HG02885 (cell line): Measurements from ENCODE around the gene PCDHGA6.
"Not testable (repeated sequence)": the region's sequence is repeated elsewhere in the genome, so short reads cannot be mapped to it uniquely, and the experiment has no call there.

ENCODE experiments used
- ATAC-seq: cut with Tn5 transposase; IDR thresholded peaks from one replicate; pipeline ENCODE4 v1.9.1; 2021; ENCODE audit warnings: mild to moderate bottlenecking; ENCODE audit not compliant: unreplicated experiment, poor library complexity

Gene PCDHGA6

DNA sequence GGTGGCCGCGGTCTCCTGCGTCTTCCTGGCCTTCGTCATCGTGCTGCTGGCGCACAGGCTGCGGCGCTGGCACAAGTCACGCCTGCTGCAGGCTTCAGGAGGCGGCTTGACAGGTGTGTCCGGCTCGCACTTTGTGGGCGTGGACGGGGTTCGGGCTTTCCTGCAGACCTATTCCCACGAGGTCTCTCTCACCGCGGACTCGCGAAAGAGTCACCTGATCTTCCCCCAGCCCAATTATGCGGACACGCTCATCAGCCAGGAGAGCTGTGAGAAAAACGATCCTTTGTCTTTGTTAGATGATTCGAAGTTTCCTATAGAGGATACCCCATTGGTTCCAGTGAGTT is 41.6 kb downstream of the PCDHGA6 start:
- not testable (repeated sequence) for ATAC-seq

DNA sequence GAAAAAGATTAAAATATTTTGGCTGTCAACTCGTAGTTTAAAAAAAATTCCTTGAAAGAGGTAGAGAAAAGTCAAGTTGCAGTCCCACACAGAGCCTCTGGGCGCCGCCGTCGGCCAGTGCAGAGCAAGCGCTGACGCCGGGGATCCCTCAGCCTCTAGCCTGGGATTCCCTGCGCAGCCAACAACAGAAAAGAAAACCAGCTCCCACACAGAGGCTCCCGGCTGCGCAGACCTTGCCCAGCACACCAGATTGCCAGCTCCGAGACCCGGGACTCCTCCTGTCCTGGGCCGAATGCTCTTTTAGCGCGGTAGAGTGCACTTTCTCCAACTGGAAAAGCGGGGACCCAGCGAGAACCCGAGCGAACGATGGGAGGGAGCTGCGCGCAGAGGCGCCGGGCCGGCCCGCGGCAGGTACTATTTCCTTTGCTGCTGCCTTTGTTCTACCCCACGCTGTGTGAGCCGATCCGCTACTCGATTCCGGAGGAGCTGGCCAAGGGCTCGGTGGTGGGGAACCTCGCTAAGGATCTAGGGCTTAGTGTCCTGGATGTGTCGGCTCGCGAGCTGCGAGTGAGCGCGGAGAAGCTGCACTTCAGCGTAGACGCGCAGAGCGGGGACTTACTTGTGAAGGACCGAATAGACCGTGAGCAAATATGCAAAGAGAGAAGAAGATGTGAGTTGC is 43.9 kb downstream of the PCDHGA6 start, which contains the start of gene PCDHGB7:
PCDHGB7 (plus strand) TSS at position 184 of the 679 bp plus-strand sequence; CDS start at position 367, 183 bp downstream.
- ATAC-seq: peak; percentile 80

DNA sequence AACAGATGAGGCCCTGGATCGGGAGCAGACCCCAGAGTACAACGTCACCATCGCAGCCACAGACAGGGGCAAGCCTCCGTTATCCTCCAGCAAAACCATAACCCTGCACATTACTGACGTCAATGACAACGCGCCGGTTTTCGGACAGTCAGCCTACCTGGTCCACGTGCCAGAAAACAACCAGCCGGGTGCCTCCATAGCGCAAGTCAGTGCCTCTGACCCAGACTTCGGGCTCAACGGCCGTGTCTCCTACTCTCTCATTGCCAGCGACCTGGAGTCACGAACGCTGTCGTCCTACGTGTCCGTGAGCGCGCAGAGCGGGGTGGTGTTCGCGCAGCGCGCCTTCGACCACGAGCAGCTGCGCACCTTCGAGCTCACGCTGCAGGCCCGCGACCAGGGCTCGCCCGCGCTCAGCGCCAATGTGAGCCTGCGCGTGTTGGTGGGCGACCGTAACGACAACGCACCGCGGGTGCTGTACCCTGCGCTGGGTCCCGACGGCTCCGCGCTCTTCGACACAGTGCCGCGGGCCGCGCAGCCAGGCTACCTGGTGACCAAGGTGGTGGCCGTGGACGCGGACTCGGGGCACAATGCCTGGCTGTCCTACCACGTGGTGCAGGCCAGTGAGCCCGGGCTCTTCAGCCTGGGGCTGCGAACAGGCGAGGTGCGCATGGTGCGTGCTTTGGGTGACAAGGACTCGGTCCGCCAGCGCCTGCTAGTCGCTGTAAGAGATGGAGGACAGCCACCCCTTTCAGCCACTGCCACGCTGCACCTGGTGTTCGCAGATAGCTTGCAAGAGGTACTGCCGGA is 45.6 kb downstream of the PCDHGA6 start:
- no peak for ATAC-seq

DNA sequence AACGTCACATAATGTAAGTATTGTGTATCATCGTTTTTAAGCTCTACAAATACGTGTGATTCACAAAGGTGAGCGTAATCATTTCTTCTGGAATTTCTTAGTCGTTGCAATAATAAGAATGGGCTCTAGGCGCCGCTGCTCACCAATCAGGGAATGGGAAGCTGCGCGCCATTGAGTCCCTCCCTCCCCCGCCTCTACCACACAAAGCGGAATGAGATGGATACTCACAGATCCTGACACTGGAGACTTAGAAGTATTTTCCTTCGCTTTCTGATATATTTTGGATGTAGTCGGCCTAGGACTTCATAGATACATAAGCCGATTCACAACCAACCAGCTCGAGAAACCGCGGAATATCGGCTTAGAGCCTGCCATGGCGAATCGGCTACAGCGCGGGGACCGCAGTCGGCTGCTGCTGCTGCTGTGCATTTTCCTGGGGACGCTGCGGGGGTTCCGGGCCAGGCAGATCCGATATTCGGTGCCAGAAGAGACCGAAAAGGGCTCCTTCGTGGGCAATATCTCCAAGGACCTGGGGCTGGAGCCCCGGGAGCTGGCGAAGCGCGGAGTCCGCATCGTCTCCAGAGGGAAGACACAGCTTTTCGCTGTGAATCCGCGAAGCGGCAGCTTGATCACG is 47.3 kb downstream of the PCDHGA6 start, which contains the start of gene PCDHGA11:
PCDHGA11 (plus strand) TSS at position 197 of the 634 bp plus-strand sequence; CDS start at position 374, 177 bp downstream.
- ATAC-seq: peak; percentile 60

DNA sequence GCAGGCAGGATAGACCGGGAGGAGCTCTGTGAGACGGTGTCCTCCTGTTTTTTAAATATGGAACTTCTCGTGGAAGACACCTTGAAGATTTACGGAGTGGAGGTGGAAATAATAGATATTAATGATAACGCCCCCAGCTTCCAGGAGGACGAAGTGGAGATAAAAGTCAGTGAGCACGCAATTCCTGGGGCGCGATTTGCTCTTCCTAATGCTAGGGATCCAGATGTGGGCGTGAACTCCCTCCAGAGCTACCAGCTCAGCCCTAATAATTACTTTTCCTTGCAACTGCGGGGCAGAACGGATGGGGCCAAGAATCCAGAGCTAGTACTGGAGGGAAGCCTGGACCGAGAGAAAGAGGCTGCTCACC is 47.8 kb downstream of the PCDHGA6 start:
- no peak for ATAC-seq

DNA sequence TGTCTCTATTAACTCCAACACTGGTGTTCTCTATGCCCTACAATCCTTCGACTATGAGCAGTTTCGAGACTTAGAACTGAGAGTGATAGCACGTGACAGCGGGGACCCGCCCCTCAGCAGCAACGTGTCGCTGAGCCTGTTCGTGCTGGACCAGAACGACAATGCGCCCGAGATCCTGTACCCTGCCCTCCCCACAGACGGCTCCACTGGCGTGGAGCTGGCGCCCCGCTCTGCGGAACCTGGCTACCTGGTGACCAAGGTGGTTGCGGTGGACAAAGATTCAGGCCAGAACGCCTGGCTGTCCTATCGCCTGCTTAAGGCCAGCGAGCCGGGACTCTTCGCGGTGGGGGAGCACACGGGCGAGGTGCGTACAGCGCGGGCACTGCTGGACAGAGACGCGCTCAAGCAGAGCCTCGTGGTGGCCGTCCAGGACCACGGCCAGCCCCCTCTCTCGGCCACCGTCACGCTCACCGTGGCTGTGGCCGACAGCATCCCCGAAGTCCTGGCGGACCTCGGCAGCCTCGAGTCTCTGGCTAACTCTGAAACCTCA is 49.1 kb downstream of the PCDHGA6 start:
- no peak for ATAC-seq

DNA sequence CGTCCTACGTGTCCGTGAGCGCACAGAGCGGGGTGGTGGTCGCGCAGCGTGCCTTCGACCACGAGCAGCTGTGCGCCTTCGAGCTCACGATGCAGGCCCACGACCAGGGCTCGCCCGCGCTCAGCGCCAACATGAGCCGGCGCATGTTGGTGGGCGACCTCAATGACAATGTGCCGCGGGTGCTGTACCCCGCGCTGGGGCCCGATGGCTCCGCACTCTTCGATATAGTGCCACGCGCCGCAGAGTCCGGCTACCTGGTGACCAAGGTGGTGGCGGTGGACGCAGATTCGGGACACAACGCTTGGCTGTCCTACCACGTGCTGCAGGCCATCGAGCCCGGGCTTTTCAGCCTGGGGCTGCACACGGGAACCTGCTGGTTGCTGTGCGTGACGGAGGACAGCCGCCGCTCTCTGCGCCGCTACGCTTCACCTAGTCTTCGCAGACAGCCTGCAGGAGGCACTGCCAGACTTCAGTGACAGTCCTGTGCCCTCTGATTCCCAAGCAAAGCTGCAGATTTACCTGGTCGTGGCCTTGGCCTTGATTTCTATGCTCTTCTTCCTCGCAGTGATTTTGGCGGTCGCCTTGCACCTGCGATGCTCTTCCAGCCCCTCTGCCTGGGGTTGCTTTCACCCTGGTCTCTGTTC is 54.2 kb downstream of the PCDHGA6 start:
- no peak for ATAC-seq
